ENCODE results near the gene APMAP.

APMAP gene

GRCh38 chr20:24971376-24972101, 21.0 kb downstream of the APMAP start:
- no peak overlapping the region for H3K4me3 ChIP-seq
- no peak for TF ChIP-seq CTCF (IDR thresholded peaks at IDR 0.05)
- no peak overlapping the region for H3K27ac ChIP-seq
- DNase-seq (ENCODE audit: low spot score) = peak; percentile 33

DNA sequence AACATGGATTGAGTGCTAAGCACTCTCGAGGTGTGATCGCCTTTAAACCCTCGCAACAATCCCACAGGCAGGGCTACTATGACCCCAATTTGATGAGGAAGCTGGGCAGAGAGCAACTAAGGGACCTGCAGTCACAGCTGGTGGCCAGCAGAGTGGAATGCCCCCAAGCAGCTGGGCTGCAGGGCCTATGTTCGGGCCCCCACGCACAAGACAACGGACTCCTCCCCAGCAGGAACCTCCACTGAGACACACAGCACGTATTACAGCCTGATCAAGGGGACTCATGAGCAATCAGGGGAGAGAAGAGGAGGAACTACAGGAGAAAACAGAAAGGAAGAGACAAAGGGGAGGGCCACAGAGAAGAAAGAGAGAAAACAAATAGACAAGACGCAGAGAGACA, 21.8 kb downstream of the APMAP start:
- DNase-seq (ENCODE audit: low spot score) = no peak

GRCh38 chr20:24970030-24970553, 22.5 kb downstream of the APMAP start:
- no peak overlapping the region for H3K27ac ChIP-seq
- TF ChIP-seq CTCF (IDR thresholded peaks at IDR 0.05) = no peak
- H3K4me3 ChIP-seq = no peak overlapping the region
- DNase-seq (ENCODE audit: low spot score) = no peak

More for the DNA sequence above, 21.8 kb downstream of the APMAP start:
- no peak overlapping the region for H3K4me3 ChIP-seq
- no peak overlapping the region for H3K27ac ChIP-seq
- no peak for TF ChIP-seq CTCF (IDR thresholded peaks at IDR 0.05)

- TF ChIP-seq CTCF (IDR thresholded peaks at IDR 0.05) = no peak
- no peak overlapping the region for H3K27ac ChIP-seq
- DNase-seq (ENCODE audit: low spot score) = peak; percentile 62
- no peak overlapping the region for H3K4me3 ChIP-seq
Measured at GRCh38 chr20:24969186-24970029, 23.1 kb downstream of the APMAP start.

GRCh38 chr20:24968278-24968800, 24.2 kb downstream of the APMAP start:
- H3K4me3 ChIP-seq = no peak overlapping the region
- peak; percentile 49 for DNase-seq (ENCODE audit: low spot score)
- no peak for TF ChIP-seq CTCF (IDR thresholded peaks at IDR 0.05)
- H3K27ac ChIP-seq = no peak overlapping the region

GRCh38 chr20:24966317-24967012, 26.1 kb downstream of the APMAP start:
- DNase-seq (ENCODE audit: low spot score) = no peak
- no peak for TF ChIP-seq CTCF (IDR thresholded peaks at IDR 0.05)
- no peak overlapping the region for H3K27ac ChIP-seq
- H3K4me3 ChIP-seq = no peak overlapping the region

Measured in coronary artery (tissue), 2 donors.